Smooth muscle cell (in vitro differentiated cells): ENCODE data around the gene ZNF280A. TPM values are rescaled to one million over a fixed set of nuclear protein-coding genes. Genes with fewer than 3 reads are reported as not detected.

Experiments used
- DNase-seq: peaks from one replicate; lab custom pipeline; 2025; ENCODE audit not compliant: unreplicated experiment; lab: John Stamatoyannopoulos, UW
- H2AFZ ChIP-seq: fragments of 200-600 bp; sonication (generic); 2 replicates; pipeline ENCODE4 v1.6.0; 2016; ENCODE audit warnings: antibody characterized with exemption, low read depth, mild to moderate bottlenecking
- H3F3A ChIP-seq: fragments of 200-600 bp; sonication (generic); 2 replicates; pipeline ENCODE4 v1.6.0; 2017; ENCODE audit warnings: antibody characterized with exemption, low read depth
- H3K27ac ChIP-seq: fragments of 200-600 bp; sonication (generic); 2 replicates; pipeline ENCODE4 v1.5.1; 2016; ENCODE audit warnings: low read depth, mild to moderate bottlenecking
- H3K27me3 ChIP-seq: fragments of 200-600 bp; sonication (generic); 2 replicates; pipeline ENCODE4 v1.6.1; 2016; ENCODE audit warnings: low read depth, mild to moderate bottlenecking
- H3K36me3 ChIP-seq: fragments of 200-600 bp; sonication (generic); 2 replicates; pipeline ENCODE4 v1.5.1; 2016; ENCODE audit warnings: low read depth
- H3K4me1 ChIP-seq: fragments of 200-600 bp; sonication (generic); 2 replicates; pipeline ENCODE4 v1.5.1; 2016; ENCODE audit warnings: low read depth
- H3K4me2 ChIP-seq: fragments of 200-600 bp; sonication (generic); 2 replicates; pipeline ENCODE4 v1.6.0; 2016; ENCODE audit warnings: mild to moderate bottlenecking
- H3K4me3 ChIP-seq: fragments of 200-600 bp; sonication (generic); 2 replicates; pipeline ENCODE4 v1.5.1; 2016; ENCODE audit warnings: mild to moderate bottlenecking
- H3K79me2 ChIP-seq: fragments of 200-600 bp; sonication (generic); 2 replicates; pipeline ENCODE4 v1.6.0; 2016; ENCODE audit warnings: low read depth, mild to moderate bottlenecking
- H3K9ac ChIP-seq: fragments of 200-600 bp; sonication (generic); 2 replicates; pipeline ENCODE4 v1.6.0; 2016; ENCODE audit warnings: low read depth
- H3K9me3 ChIP-seq: fragments of 200-600 bp; sonication (generic); replicated peaks from 2 replicates; pipeline ENCODE4 v1.5.1; 2016; ENCODE audit warnings: low read depth
- H4K20me1 ChIP-seq: fragments of 200-600 bp; sonication (generic); 2 replicates; pipeline ENCODE4 v1.6.0; 2016; ENCODE audit warnings: low read depth
- CTCF ChIP-seq: fragments of 200-600 bp; sonication (generic); IDR thresholded peaks from 2 replicates; pipeline ENCODE4 v1.5.1; 2017; ENCODE audit warnings: borderline replicate concordance, mild to moderate bottlenecking, antibody characterized with exemption; ENCODE audit not compliant: insufficient read depth, poor library complexity, severe bottlenecking
- WGBS: methylation state at CpG from one replicate; pipeline ENCODE4 v1.1.7; 2016; ENCODE audit warnings: low lambda C conversion rate; 5-methylcytosine and 5-hydroxymethylcytosine counted together
- polyA plus RNA-seq: library from polyadenylated mRNA; unstranded; fragments of >200 nt; fragmentation: Nextera tagmentation; extraction: Ambion mirVana; gene quantifications from 2 replicates; pipeline ENCODE4 v1.2.1, GENCODE V29; 2016
- total RNA-seq: library from RNA; depleted of rRNA; stranded (reverse); fragments of >200 nt; gene quantifications from 2 replicates; pipeline ENCODE4 v1.2.3, GENCODE V29; 2014

The ZNF280A gene
- total and polyA plus RNA-seq, 2 experiments from 2014 or later, result 0.21 TPM; not detected in 1

GRCh38 chr22:22556578-22556977, 36.5 kb upstream of the ZNF280A start:
- DNase-seq, result no peak
- 92% methylated on average over 14 of the region's 14 CpGs for WGBS
- peaks cover under 1% of the 10 kb centered on the region for H3K27me3 ChIP-seq

GRCh38 chr22:22555596-22555995, 35.5 kb upstream of the ZNF280A start:
- no peaks in the 10 kb centered on the region for H4K20me1 ChIP-seq
- H3K4me3 ChIP-seq, result no peak overlapping the region
- no peak overlapping the region for H3K27ac ChIP-seq
- no peaks in the 10 kb centered on the region for H3K9me3 ChIP-seq
- WGBS, result 93% methylated on average over 9 of the region's 9 CpGs
- H3K27me3 ChIP-seq, result peaks cover 8% of the 10 kb centered on the region
- no peaks in the 10 kb centered on the region for H3K36me3 ChIP-seq
- H2AFZ ChIP-seq, result no peak overlapping the region
- no peaks in the 10 kb centered on the region for H3F3A ChIP-seq
- no peak for TF ChIP-seq CTCF
- no peak overlapping the region for H3K4me2 ChIP-seq
- H3K79me2 ChIP-seq, result no peaks in the 10 kb centered on the region
- H3K9ac ChIP-seq, result no peak overlapping the region
- no peaks in the 10 kb centered on the region for H3K4me1 ChIP-seq
- DNase-seq, result no peak

More at GRCh38 chr22:22556578-22556977, 36.5 kb upstream of the ZNF280A start:
- no peak overlapping the region for H3K9ac ChIP-seq
- no peaks in the 10 kb centered on the region for H3F3A ChIP-seq
- no peak for TF ChIP-seq CTCF
- H2AFZ ChIP-seq, result no peak overlapping the region
- no peaks in the 10 kb centered on the region for H3K9me3 ChIP-seq
- H3K4me1 ChIP-seq, result no peaks in the 10 kb centered on the region
- H3K4me3 ChIP-seq, result no peak overlapping the region
- H3K4me2 ChIP-seq, result no peak overlapping the region
- H3K79me2 ChIP-seq, result no peaks in the 10 kb centered on the region
- H4K20me1 ChIP-seq, result no peaks in the 10 kb centered on the region
- H3K27ac ChIP-seq, result no peak overlapping the region
- no peaks in the 10 kb centered on the region for H3K36me3 ChIP-seq

- DNase-seq, result no peak
- H3F3A ChIP-seq, result no peaks in the 10 kb centered on the region
- 90% methylated on average over 4 of the region's 4 CpGs for whole genome bisulfite sequencing
- no peak overlapping the region for H3K27ac ChIP-seq
- no peak overlapping the region for H3K9ac ChIP-seq
- H3K27me3 ChIP-seq, result peaks cover 17% of the 10 kb centered on the region
- no peaks in the 10 kb centered on the region for H3K36me3 ChIP-seq
- H3K4me1 ChIP-seq, result no peaks in the 10 kb centered on the region
- no peaks in the 10 kb centered on the region for H3K79me2 ChIP-seq
- no peak overlapping the region for H3K4me3 ChIP-seq
- no peak overlapping the region for H3K4me2 ChIP-seq
- no peak for TF ChIP-seq CTCF
- H3K9me3 ChIP-seq, result no peaks in the 10 kb centered on the region
- H2AFZ ChIP-seq, result no peak overlapping the region
- no peaks in the 10 kb centered on the region for H4K20me1 ChIP-seq
Observed at GRCh38 chr22:22554587-22555284, 34.7 kb upstream of the ZNF280A start.
